Renal cortical epithelial cell (primary cell): ENCODE results near the gene SYNDIG1. TPM values are rescaled to one million over a fixed set of nuclear protein-coding genes. Genes with fewer than 3 reads are reported as not detected.

Experiments used
- DNase-seq: peaks from one replicate; pipeline ENCODE4 v3.0.0-alpha.2; 2011; ENCODE audit warnings: low read depth
- total RNA-seq: library from RNA; depleted of rRNA; stranded (reverse); fragments of >200 nt; gene quantifications from 2 replicates; pipeline ENCODE4 v1.2.3, GENCODE V29; 2014

SYNDIG1 gene
- total RNA-seq, 1 donor from 2014 or later: 0.05 TPM

DNA sequence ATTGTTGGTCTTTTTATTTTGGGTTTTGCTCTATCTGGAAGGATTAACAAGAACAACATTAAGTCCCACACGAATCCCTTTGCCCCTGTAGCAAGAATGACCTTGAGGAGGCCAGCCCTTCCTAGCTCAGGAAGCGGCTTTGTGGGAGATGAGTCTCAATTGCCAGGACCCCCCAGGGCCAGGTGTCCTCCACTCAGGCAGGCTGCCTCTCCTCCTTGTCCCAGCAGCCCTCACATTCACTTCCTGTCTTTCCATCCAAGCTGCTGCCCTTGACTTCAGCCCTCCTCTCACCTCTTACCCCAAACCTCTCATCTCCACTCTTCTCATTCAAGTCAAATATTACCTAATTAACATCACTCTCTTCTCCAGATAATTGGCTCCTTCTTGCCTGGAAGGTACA lies 22.6 kb upstream of the SYNDIG1 start:
- no peak for DNase-seq

DNA sequence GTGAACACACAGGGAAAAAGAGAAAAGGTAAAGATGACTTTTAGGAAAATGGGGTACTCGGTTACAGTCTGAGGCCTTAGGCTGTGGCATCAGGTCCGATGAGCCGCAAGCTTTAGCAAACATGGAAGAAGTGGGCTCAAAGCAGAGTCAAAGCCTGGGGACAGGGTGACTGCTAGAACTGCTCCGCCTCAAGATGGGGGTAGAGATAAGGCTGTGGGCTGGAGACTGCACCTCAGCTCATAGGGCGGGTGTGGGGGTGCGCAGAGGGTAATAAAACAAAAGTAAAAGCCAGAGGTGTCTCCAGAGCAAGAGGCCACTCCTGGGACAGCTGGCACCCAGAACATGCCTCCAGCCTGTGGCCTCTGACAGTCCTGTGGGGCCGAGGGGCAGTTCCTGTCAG lies 21.3 kb upstream of the SYNDIG1 start:
- no peak for DNase-seq

DNA sequence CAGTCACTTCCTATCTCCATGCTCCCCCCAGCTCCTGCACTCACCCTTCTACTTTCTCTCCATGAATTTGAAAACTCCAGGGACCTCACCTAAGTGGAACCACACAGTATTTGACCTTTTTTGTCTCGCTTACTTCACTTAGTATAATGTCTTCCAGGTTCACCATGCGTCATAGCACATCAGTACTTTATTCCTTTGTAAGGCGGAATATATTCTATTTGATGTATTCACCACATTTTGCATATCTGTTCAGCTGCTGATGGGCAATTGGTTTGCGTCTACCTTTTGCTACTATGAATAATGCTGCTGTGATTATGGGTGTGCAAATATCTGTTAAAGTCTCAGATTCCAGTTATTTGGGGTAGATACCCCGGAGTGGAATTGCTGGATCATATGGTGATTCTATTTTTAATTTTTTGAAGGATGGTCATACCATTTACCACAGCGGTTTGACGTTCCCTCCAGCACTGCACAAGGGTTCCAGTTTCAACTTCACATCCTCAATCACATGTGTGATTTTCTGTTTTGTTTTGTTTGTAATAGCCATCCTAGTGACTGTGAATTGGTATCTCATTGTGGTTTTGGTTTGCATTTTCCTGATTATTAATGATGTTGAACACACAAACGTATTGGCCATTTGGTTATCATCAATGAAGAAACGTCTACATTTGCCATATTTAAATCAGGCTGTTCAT lies 20.3 kb upstream of the SYNDIG1 start:
- no peak for DNase-seq

DNA sequence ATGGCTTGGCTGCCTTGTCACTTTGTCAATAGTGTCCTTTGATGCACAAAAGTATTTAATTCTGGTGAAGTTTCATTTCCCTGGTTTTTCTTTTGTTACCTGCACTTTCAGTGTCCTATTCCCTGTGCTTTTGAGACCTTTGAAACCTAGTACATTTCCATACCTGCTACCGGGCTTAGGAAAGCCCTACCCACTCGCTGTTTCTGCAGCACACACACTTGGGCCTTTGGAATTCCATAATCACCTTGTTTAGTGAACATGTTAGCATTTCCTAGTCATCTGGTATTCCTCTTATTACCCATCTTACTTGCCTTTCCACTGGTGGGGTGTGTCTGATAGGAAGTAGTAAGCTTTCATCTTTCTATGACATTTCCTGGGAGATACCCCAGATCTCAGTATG lies 19.3 kb upstream of the SYNDIG1 start:
- no peak for DNase-seq

DNA sequence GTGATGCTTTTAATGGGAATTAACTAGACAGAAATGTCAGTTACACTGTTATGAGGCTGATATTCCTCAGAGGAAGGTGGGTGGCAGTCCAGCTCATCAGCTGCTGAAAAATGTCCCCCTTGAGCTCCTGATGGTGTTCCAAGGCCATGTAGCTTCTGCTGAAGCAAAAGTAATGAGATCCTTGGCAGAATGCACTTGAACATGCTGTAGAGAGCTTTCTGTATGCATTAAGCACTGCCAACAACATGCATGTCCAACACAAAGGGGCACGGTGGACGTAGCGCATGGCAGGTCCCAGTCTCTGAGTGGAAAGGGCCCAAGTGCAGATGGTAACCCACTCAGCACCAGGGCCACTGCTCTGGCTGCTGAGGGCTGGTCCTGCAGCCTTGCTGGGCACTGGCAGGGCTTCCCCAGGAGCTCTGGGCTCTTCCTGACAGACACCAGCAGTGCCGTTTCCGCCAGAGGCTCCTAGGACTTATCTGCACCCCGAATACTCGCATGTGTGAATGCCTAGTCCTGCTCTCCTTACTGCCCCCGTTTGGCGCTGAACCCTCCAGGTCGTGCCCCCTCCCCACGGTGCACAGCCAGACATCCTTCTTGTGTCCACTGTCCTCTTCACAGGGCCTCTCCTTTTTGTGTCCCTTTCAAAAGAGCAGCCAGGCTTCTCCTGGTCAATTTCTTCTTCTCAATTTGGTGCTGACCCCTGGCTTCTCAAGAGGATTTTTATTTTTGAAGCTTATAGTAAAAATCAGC lies 18.6 kb upstream of the SYNDIG1 start:
- DNase-seq: no peak

DNA sequence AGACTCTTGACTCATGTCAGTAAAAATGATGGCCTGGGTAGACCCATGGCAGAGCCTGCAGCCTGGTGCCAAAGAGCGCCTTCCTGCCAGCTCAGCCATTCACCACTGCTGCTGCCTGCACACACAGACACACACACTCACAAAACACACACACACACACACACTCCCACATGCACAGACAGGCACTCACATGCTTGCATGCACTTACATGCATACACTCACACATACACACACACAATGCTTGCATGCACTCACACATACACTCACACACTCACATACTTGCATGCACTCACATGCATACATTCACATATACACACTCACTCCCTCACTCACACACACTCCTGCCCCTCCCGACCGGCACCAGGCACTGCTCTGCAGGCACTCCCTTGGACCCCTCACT lies 18.0 kb upstream of the SYNDIG1 start:
- no peak for DNase-seq

DNA sequence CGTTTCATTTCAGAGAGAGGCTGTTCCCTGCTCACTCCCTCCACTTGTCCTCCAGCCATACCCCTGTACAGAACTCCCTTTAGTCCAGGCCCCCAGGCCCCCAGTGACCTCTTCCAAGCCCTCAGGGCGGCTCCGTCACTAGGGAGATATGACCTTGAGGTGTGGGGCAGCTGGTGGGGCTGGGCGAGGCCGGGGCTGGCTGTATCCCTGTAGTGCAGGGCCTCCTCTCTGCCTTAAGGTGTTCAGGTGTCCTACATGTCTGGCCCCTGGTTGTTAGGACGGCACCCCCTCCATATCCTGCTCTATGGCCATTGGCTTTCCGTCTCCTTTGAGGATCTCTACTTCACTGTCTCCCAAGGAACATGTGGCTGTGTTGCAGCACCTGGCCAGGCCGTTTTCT lies 17.4 kb upstream of the SYNDIG1 start:
- DNase-seq: no peak

DNA sequence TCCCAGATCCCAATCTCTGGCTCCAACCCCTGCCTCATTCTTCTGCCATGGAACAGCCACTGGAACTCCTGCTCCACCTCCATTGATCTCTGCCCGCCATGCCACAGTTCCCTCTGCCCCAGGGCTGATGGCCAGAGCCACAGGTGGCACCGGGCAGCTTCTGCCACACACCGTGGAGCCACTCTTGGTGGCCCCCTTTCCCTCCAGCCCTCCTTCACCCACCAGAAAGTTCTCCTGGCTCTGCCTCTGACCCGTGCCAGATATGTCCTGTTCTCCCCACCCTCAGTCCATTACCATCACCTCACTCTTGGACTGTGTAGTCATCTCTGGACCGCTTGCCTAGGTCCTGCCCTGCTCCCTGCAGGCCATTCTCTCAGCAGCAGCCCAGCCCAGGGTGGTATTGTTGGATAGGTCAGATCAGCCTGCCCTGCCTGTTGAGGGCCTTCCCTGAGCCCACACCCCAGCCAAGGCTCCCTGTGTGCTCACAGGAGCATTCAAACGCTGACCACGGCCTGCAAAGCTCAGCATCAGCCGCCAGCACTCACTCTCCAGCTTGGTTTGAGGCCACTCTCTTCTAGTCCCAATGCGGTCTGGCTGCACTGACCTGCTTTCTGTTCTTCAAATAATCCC lies 16.8 kb upstream of the SYNDIG1 start:
- no peak for DNase-seq

DNA sequence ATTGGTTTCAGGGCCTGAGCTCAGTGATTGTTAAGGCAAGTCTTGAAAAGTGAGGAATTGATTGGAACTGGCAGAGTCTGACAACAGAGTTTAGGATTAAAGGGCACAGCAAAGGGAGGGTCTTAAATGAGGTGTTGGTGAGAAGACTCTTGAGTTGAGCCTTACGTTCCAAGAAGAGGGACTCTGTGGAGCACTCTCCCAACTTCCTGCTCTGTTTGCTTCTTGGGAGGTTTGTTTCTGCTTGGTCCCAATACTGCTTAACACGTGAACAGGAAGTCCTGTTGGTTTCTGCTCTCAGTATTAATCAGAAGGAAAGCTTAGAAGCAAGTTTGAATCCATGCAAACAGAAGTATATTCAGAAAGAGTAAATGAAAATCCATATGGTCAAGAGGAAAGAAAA lies 15.6 kb upstream of the SYNDIG1 start:
- no peak for DNase-seq

DNA sequence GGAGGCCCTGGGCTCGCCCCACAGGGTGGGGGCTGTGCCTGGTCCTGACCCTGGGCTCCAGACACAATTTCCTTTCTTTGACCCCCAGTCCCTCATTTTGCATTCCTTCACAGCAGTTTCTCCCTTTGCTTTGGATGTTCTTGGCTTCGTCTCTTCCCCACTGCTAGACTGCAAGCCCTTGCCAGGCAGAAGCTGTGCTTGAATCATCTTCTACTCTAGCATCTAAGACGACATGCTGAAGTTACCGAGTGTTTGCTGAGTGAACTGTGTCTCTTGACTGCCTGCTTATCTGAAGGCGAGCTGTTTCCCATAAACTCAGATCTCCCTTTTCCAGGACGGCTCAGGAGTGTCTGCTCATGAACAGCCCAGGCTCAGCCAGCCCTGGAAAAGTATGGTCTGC lies 14.3 kb upstream of the SYNDIG1 start:
- DNase-seq: no peak

DNA sequence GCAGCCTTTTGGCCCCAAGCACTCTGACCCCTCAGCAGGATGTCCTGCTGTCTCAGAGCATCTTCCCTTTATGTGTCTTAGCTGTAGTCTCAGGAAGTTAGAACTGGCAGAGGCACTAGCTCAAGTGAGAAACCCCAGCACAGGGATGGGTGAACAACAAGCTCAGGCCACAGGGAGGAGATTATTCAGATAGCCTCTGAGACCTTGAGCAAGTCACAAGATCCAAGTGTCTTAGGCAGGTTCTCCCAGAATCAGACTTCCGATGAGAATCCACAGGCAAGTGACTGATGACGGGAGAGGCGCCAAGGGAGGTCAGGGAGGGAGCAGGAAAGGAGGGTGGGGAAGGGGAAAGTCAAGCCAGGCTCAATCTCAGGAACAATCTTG lies 13.0 kb upstream of the SYNDIG1 start:
- DNase-seq: no peak

DNA sequence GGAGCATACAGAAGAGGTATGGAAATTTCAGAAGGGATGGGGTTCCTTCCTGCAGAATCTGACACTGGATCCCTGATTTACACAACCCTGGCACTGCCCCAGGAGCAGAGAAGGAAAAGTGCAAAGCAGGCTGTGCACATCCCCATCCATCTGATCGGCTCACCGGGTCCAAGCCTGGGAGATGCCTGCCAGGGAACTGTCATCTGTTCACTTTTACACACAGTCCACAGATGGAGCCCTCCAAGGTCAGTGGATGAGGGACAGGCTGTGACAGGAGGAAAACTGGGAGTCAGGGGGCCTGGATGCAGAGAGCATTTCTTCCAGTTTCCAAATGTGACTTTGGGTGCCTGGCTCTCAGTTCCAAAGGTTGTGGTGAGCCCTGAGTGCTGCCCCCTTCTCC lies 11.0 kb upstream of the SYNDIG1 start:
- DNase-seq: no peak

DNA sequence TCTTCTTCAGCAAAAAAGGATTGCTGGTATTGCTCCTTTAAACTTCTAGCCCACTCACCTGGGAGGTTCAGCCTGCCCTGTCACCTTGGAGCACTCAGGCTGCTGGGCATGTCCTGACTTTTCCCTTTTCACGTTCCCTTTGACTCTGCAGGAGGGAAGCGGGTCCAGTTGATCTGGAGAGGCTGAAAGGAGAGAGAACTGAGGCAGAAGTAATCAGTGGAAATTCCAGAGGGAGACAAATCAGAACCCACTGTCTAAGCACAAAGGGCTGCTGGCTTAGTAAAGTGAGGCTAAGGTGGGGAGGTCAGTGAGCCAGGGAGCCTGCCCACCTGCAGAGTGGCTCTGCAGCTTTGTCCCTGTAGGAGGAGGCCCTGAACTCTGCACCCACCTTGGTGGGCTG lies 9.7 kb upstream of the SYNDIG1 start:
- no peak for DNase-seq

DNA sequence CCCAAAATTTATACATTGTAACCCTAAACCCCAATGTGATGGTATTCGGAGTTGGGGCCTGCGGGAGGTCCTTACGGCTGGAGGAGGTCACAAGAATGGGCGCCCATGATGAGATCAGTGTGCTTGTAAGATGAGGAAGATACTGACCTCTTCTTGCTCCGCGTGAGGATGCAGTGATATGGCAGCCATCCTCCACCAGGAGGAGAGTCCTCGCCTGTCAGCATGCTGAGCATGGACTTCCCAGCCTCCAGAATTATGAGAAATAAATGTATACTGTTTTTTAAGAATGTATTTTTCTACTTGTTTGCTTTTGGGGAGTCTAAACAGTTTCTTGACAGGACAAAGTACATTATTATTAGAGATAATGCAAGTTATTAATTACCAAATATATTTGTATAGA lies 8.7 kb upstream of the SYNDIG1 start:
- no peak for DNase-seq

DNA sequence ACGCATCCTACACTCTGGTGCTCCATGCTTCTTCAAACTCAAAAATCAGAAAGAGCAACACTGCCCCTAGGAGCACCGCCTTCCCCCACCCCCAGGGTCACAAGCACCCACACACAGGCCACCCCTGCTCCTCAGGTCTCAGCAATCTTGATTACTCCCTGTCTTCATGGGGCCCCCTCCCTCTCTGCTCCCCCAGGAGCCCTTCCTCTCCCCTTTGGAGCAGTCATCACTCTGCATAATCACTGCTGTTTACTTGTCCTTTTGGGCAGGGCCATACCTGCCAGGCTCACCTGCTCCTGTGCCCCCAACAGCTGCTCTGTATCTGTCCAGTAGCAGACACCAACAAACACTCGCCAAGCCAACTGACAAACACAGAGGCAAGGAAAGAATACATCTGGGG lies 7.6 kb upstream of the SYNDIG1 start:
- no peak for DNase-seq

DNA sequence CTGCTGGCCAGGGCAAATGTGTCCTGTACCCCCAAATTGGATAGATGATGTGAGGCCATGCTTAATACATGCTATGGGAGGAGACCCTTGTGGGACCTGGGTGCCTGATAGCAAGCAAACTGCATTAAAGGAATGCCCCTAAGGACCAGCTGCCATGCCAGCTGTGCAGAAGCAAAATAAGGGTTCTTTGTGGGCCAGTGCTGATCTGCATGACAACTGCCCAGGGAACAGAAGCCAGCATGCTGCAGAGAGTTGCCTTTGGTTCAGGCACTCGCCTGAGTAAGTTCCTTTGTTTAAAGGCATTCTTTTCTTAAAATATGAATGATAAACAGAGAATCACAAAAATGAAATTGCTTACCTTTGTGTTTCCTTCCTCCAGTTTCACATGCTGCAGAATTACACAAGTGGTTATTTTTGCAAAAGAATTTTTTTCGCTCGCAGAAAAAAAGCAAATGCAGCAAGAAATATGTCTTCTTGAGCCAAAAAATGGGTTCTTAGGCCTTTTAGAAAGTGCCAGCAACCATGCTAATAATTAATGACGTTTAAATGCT lies 6.9 kb upstream of the SYNDIG1 start:
- no peak for DNase-seq

DNA sequence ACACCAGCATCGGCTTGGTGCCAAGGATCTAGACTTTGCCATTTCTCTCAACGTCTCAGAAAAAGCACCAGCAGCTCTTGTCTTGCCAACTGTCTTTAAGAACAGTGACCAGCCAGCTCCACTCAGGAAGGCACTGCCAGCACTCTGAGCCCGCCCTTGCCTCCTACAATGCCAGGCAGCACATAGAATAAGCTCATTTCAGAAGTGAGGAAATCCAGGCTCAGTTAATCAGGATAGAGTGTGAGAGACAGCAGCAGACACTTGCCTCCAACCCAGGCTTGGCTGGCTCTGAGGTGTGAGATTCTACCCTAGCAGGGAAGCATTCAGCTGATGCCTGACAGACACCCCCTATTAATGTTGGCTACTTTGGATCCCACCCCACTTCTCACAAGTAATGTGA lies 4.3 kb upstream of the SYNDIG1 start:
- DNase-seq: no peak

DNA sequence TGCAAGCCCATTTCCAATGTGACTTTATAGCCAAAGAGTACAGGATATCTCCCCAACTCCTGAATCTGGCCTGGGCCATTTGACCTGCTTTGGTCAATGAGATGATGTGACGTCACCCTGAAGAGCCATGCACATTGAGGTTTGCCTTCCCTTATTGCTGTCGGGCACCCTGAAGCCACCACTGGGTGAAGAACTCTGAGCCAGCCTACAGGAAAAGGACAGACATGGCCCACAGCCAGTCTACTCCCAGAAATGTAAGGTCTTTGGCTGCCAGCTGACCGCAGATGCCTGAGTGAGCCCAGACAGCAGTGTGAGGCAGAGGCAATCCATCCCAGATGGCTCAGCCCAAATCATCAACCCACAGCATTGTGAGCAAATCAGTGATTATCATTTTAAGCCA lies 3.7 kb upstream of the SYNDIG1 start:
- DNase-seq: peak; percentile 32

DNA sequence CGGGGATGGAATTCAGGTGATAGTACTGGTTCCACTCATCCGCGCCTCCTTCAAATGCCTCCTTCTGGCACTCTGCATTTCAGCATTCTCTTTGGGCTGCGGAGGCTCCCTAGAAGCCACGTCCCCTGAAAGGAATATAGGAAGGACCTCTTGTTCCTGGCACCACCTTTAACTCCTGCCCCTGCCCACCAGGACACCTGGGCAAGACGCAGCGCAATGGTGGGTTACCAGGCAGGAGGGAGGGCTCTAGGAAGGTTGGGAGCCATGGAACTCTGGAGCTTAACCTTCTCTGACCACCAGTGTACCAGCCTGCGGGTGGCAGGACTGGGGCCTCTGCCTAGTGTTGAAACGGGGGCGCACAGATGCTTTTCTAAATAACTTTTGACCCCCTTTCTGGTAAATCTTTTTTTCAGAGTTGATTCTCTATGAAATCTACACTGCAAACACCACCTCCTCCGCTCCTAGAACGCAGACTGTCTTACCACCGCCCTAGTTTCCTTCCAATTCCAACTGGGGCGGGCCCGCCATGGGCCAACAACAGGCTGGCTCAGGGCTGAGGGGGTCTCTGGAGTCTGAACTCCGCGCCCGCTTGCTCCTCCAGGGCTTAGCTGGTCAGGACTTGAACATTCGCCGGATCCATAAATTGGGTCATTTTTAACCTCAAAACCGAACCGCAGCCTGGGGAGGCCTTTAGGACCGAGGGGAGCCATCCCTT lies 871 bp upstream of the SYNDIG1 start:
- DNase-seq: no peak

DNA sequence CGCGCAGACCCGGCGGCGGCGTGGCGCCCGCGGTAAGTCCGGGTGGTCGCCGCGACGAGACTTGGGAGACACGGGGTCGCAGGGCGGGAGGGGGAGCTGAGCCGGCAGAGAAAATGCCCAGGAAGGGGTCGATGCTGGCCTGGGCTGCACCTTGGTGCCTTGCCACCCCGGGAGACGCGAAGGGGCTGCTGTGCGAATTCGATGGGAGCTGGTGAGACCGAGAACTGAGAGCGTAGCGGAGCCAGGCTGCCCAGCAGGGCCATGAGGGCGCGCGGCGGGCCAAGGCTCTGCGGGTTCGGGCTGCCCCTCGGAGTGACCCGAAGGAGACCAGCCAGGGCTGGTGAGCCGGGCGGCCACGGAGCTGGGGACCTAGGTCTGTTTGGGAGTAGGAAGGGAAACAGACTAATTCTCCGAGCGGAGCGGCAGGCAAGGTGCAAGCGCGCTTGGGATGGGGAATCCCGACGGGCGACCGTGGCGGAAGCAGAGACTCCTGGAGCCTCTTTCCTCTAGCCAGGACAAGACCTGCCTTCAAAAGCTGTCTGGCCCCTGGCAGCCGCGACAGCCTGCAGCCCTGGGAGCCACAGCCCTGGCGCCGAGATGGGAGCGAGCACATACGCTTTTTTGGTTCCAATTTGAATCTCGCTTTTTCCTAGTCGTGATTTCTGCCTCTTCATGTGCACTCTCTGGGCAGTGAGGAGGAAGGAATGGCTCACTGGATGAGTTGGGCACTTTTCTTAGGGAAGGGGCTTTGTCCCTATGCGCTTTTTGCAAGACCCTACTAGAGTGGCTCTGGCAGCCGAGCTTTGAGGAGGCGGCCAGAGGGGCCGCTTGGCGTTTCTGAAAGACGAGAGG lies 691 bp downstream of the SYNDIG1 start:
- no peak for DNase-seq
